ENCODE measurements around the gene IGDCC3. TPM values are rescaled to one million over a fixed set of nuclear protein-coding genes. Genes with fewer than 3 reads are reported as not detected.

IGDCC3 gene
- total and polyA plus RNA-seq, 4 experiments from 2014 or later: not detected

DNA sequence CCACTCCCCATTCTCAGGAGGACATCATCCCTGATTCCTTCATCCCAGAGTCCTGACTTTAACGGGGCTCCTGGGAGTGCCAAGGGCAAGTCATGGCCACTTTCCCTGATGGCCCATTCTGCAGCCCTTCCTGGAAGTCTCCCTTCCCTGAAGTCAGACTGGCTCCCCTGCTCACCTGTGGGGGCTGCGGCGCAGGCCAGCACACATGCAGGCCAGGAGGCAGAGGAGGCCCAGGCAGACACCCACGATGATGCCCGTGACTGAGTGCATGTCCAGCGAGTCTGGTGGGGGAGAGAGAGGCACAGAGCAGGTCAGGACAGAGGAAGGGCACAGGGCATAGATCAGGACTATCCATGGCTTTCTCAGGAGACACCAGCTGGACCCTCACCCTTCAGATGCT, 8.6 kb upstream of the IGDCC3 start:
- no peak overlapping the region for H3K4me3 Mint-ChIP-seq
- no peak for DNase-seq
- H3K9me3 Mint-ChIP-seq: peaks cover 0 to 2% (median 0%) of the 10 kb centered on the region in 8 donors
- no peak overlapping the region for H3K4me3 ChIP-seq (ENCODE audit: low read length in 2 of 2)
- CTCF ChIA-PET (ENCODE audit: partially characterized antibody): interaction anchor here (0.9 to 7.8 kb wide), 9 partner anchors 8 to 66 kb away, joined by 3 to 145 read pairs (median 8); no protein-coding TSS in a partner anchor
- no peaks in the 10 kb centered on the region for H3K9me3 ChIP-seq (ENCODE audit: control insufficient read depth in 1 of 2, low read length in 2 of 2)
- H3K36me3 Mint-ChIP-seq: no peaks in the 10 kb centered on the region
- peaks cover 4 to 10% of the 10 kb centered on the region in 2 donors for H3K27me3 Mint-ChIP-seq
- no peak overlapping the region for H3K27ac ChIP-seq (ENCODE audit: low read depth, low read length)
- no peaks in the 10 kb centered on the region for H3K36me3 ChIP-seq (ENCODE audit: insufficient read depth, low read length)
- H3K27me3 ChIP-seq (ENCODE audit: insufficient read depth, low read length): no peaks in the 10 kb centered on the region
- no peak overlapping the region for H3K27ac Mint-ChIP-seq
- intact Hi-C loops (cut with micrococcal nuclease): no loop called here
- POLR2A ChIA-PET (ENCODE audit: partially characterized antibody): interaction anchor here (1.4 kb wide), 1 partner anchor 67 kb away, joined by 3 read pairs; no protein-coding TSS in a partner anchor
- peaks cover 2 to 17% (median 5%) of the 10 kb centered on the region in 4 donors for H3K4me1 Mint-ChIP-seq
- H3K4me1 ChIP-seq (ENCODE audit: insufficient read depth, low read length): peaks cover 11% of the 10 kb centered on the region

DNA sequence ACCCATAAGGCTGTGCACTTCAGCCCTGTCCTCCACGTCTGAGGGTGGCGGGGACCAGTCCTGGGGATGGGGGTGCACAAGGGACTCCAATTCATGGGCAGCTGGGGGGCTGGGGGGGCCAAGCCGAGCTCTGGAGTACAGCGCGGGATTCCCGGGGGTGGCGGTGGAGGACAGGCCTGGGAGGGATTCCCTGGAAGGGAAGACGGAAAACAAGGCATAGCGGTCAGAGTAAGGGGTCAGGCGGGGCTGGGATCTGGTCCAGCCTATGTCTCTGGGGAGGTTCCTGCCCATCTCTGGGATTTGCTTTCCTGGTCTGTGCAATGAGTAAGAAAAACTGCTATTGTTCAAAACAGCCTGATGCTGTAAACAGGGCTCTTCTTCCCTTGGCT, 8.1 kb upstream of the IGDCC3 start:
- peak overlapping the region in 6 of 8 donors; percentile 88 to 97 (median 91) for H3K4me3 Mint-ChIP-seq
- Histone ChIP-seq H3K36me3 (ENCODE audit: insufficient read depth, low read length) (no peaks in the 10 kb centered on the region), H3K27me3 (ENCODE audit: insufficient read depth, low read length) (no peaks in the 10 kb centered on the region), H3K9me3 (ENCODE audit: control insufficient read depth in 1 of 2, low read length in 2 of 2) (no peaks in the 10 kb centered on the region), H3K4me1 (ENCODE audit: insufficient read depth, low read length) (peaks cover 11% of the 10 kb centered on the region), H3K4me3 (ENCODE audit: low read length in 2 of 2) (no peak overlapping the region), H3K27ac (ENCODE audit: low read depth, low read length) (no peak overlapping the region)
- CTCF ChIA-PET (ENCODE audit: partially characterized antibody): interaction anchor here (1.0 to 7.8 kb wide), 14 partner anchors 8 to 331 kb away, joined by 3 to 145 read pairs (median 6); no protein-coding TSS in a partner anchor
- no peak for DNase-seq
- intact Hi-C loops (cut with micrococcal nuclease): loop anchor here (1.0 kb wide), 4 partner anchors 68 to 655 kb away; no protein-coding TSS in a partner anchor
- H3K27me3 Mint-ChIP-seq: peaks cover 4 to 10% of the 10 kb centered on the region in 2 donors
- no peaks in the 10 kb centered on the region for H3K36me3 Mint-ChIP-seq
- POLR2A ChIA-PET (ENCODE audit: partially characterized antibody): interaction anchor here (1.4 to 2.0 kb wide), 3 partner anchors 65 to 81 kb away, joined by 3 to 7 read pairs (median 4); partner anchors contain the start of gene RNU5B-1
- H3K27ac Mint-ChIP-seq: peak overlapping the region in 3 of 7 donors; percentile 41 to 66 (median 53)
- H3K9me3 Mint-ChIP-seq: peaks cover 0 to 2% (median 0%) of the 10 kb centered on the region in 8 donors
- H3K4me1 Mint-ChIP-seq: peaks cover 2 to 17% (median 5%) of the 10 kb centered on the region in 4 donors

DNA sequence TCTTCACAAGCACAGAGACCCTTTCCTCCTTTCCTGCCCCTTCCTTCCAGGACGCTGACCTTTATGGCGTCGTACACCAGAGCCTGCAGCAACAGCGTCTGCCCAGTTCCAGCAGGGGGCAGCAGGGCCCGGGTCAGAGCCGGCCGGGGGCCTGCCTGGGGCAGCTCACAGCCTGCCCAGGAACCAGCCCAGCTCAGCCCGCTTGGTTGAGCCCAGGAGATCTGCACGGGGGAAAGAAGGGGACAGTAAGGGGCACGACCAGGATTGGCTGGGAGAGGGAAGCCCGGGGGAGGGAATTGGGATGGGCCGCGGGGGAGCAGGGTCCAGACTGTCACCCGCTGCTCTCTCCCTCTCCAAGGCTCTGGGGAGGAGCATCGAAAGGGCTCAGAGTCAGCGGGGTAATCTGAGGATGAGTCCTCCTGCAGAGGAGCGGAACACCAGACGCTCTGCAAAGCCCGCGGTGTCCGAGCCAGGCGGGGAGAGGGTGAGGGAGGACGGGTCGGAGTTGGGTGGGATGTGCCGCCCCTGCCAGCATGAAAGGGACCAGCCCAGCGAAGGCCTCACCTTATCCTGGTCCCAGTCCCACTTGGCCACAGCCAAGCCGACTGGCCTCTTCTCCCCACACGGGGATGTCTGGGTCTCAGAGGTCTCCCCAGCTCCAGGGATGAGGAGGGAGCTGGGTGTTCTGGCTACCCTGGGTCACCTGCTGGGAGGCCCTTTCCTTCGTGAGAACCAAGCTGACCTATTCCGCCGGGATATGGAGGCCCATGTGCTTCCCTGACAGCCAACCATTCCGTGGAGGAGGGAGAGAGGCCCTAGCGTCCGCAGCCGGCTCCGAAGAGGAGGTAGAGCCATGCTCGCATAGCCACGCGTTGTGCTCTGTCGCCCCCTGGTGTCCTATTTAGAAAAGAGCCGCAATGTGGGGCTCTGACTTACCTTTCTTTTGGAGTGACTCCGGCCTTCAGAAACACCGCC, 7.4 kb upstream of the IGDCC3 start:
- Histone ChIP-seq H3K27ac (ENCODE audit: low read depth, low read length) (peak overlapping the region; percentile 46), H3K36me3 (ENCODE audit: insufficient read depth, low read length) (no peaks in the 10 kb centered on the region), H3K4me1 (ENCODE audit: insufficient read depth, low read length) (peaks cover 11% of the 10 kb centered on the region), H3K27me3 (ENCODE audit: insufficient read depth, low read length) (no peaks in the 10 kb centered on the region), H3K4me3 (ENCODE audit: low read length in 2 of 2) (peak overlapping the region; percentile 76 to 78), H3K9me3 (ENCODE audit: control insufficient read depth in 1 of 2, low read length in 2 of 2) (no peaks in the 10 kb centered on the region)
- Mint-ChIP-seq H3K4me1 (peaks cover 2 to 17% (median 5%) of the 10 kb centered on the region in 4 donors), H3K36me3 (no peaks in the 10 kb centered on the region), H3K9me3 (peaks cover 0 to 2% (median 0%) of the 10 kb centered on the region in 8 donors), H3K4me3 (peak overlapping the region; percentile 88 to 97 (median 91)), H3K27me3 (peaks cover 5 to 10% of the 10 kb centered on the region in 2 donors), H3K27ac (peak overlapping the region in 5 of 7 donors; percentile 66 to 90 (median 78))
- DNase-seq: peak; percentile 78 to 82 (median 78)
- CTCF ChIA-PET (ENCODE audit: partially characterized antibody): interaction anchor here (0.6 to 7.8 kb wide), 16 partner anchors 9 to 330 kb away, joined by 3 to 145 read pairs (median 5); partner anchors contain the start of gene RNU5B-1
- POLR2A ChIA-PET (ENCODE audit: partially characterized antibody): interaction anchor here (1.4 to 2.0 kb wide), 3 partner anchors 64 to 80 kb away, joined by 3 to 7 read pairs (median 4); partner anchors contain the start of gene RNU5B-1
- intact Hi-C loops (cut with micrococcal nuclease): loop anchor here (1.0 kb wide), 4 partner anchors 67 to 654 kb away; no protein-coding TSS in a partner anchor

DNA sequence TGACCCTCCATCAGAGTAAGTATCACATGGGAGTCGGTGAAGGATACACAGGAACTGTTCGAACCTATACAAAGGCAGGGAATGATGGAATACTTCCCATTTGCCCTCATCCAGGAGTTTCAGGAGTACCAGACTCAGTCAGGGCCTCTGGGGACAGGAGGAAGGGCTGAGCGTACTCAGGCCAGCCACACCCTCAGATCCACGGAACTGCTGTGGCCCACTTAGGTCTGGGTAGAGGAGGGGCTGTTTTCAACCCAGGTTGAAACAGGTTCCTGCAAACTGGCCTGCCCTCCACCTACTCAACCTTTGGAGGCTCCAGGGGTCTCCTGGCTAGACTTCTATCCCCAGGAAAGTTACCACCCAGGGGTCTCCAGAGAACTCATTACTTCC, 6.7 kb upstream of the IGDCC3 start:
- H3K27ac Mint-ChIP-seq: peak overlapping the region in 4 of 7 donors; percentile 22 to 90 (median 62)
- no peaks in the 10 kb centered on the region for H3K36me3 Mint-ChIP-seq
- intact Hi-C loops (cut with micrococcal nuclease): no loop called here
- H3K4me1 Mint-ChIP-seq: peaks cover 2 to 17% (median 5%) of the 10 kb centered on the region in 4 donors
- H3K4me3 ChIP-seq (ENCODE audit: low read length in 2 of 2): peak overlapping the region; percentile 76 to 78
- peaks cover 0 to 2% (median 0%) of the 10 kb centered on the region in 8 donors for H3K9me3 Mint-ChIP-seq
- DNase-seq: no peak
- peaks cover 5% of the 10 kb centered on the region for H3K27me3 ChIP-seq (ENCODE audit: insufficient read depth, low read length)
- peak overlapping the region; percentile 88 to 97 (median 91) for H3K4me3 Mint-ChIP-seq
- ChIA-PET CTCF (ENCODE audit: partially characterized antibody) (interaction anchor here (1.1 to 7.8 kb wide), 11 partner anchors 10 to 329 kb away, joined by 4 to 145 read pairs (median 6); partner anchors contain the start of gene RNU5B-1), POLR2A (ENCODE audit: partially characterized antibody) (interaction anchor here (1.7 to 2.0 kb wide), 2 partner anchors 63 to 80 kb away, joined by 4 to 7 read pairs; partner anchors contain the start of gene RNU5B-1)
- peaks cover 11% of the 10 kb centered on the region for H3K4me1 ChIP-seq (ENCODE audit: insufficient read depth, low read length)
- H3K27ac ChIP-seq (ENCODE audit: low read depth, low read length): peak overlapping the region; percentile 46
- no peaks in the 10 kb centered on the region for H3K9me3 ChIP-seq (ENCODE audit: control insufficient read depth in 1 of 2, low read length in 2 of 2)
- peaks cover 5 to 11% of the 10 kb centered on the region in 2 donors for H3K27me3 Mint-ChIP-seq
- H3K36me3 ChIP-seq (ENCODE audit: insufficient read depth, low read length): no peaks in the 10 kb centered on the region

DNA sequence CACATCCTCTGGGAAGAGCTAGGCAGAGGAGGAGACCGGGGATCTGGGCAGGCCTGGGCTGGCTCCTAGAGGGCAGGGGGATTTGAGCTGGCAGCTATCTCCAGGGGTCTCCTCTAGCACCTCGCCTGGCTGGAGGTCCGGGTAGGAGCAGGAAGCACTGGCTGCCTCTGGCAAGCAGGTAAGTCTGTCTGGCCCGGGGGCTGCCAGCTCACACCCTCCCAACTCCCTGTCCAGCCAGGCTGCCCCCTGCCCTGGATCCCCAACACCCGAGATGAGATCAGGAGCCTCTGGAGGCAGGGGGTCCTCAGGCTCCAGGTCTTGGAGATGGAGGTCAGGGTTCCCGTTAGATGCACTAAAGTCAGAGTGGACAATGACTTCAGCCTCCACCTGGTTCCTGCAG, 6.2 kb upstream of the IGDCC3 start:
- intact Hi-C loops (cut with micrococcal nuclease): no loop called here
- peak overlapping the region in 1 of 7 donors; percentile 35 for H3K27ac Mint-ChIP-seq
- Histone ChIP-seq H3K4me1 (ENCODE audit: insufficient read depth, low read length) (peaks cover 11% of the 10 kb centered on the region), H3K27ac (ENCODE audit: low read depth, low read length) (no peak overlapping the region), H3K9me3 (ENCODE audit: control insufficient read depth in 1 of 2, low read length in 2 of 2) (no peaks in the 10 kb centered on the region), H3K4me3 (ENCODE audit: low read length in 2 of 2) (no peak overlapping the region), H3K36me3 (ENCODE audit: insufficient read depth, low read length) (no peaks in the 10 kb centered on the region), H3K27me3 (ENCODE audit: insufficient read depth, low read length) (peaks cover 6% of the 10 kb centered on the region)
- H3K36me3 Mint-ChIP-seq: no peaks in the 10 kb centered on the region
- peak overlapping the region in 6 of 8 donors; percentile 31 to 97 (median 78) for H3K4me3 Mint-ChIP-seq
- peaks cover 0 to 2% (median 0%) of the 10 kb centered on the region in 8 donors for H3K9me3 Mint-ChIP-seq
- H3K4me1 Mint-ChIP-seq: peaks cover 2 to 17% (median 5%) of the 10 kb centered on the region in 4 donors
- ChIA-PET CTCF (ENCODE audit: partially characterized antibody) (interaction anchor here (0.6 to 7.8 kb wide), 7 partner anchors 11 to 128 kb away, joined by 3 to 145 read pairs (median 5); no protein-coding TSS in a partner anchor), POLR2A (ENCODE audit: partially characterized antibody) (interaction anchor here (2.0 kb wide), 1 partner anchor 79 kb away, joined by 7 read pairs; the partner anchor contains the start of gene RNU5B-1)
- no peak for DNase-seq
- H3K27me3 Mint-ChIP-seq: peaks cover 5 to 9% of the 10 kb centered on the region in 2 donors

DNA sequence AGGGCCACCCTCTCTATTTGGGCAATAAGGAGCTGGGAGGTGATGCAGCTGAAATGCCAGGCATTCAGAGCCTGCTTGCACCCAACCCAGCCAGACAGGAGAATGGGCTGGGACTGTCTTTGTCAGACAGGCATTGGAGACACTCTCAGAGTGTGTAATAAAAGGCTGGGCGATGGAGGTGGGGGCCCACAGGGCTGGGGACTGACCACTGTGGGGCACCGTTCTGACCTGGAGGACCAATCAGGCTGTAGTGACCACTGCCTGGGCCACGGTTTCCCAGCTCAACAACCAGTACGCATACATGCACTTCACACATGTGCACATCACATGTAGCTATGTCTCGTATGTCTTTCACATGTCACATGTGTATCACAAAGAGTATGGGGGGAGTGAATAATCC, 5.7 kb upstream of the IGDCC3 start:
- Histone ChIP-seq H3K4me1 (ENCODE audit: insufficient read depth, low read length) (peaks cover 11% of the 10 kb centered on the region), H3K9me3 (ENCODE audit: control insufficient read depth in 1 of 2, low read length in 2 of 2) (no peaks in the 10 kb centered on the region), H3K36me3 (ENCODE audit: insufficient read depth, low read length) (no peaks in the 10 kb centered on the region), H3K27me3 (ENCODE audit: insufficient read depth, low read length) (peaks cover 7% of the 10 kb centered on the region), H3K27ac (ENCODE audit: low read depth, low read length) (no peak overlapping the region), H3K4me3 (ENCODE audit: low read length in 2 of 2) (no peak overlapping the region)
- Mint-ChIP-seq H3K36me3 (no peaks in the 10 kb centered on the region), H3K27me3 (peaks cover 8 to 13% of the 10 kb centered on the region in 2 donors), H3K9me3 (peaks cover 0 to 2% (median 0%) of the 10 kb centered on the region in 8 donors), H3K4me1 (peaks cover 2 to 20% (median 7%) of the 10 kb centered on the region in 4 donors), H3K27ac (no peak overlapping the region), H3K4me3 (peak overlapping the region in 5 of 8 donors; percentile 6 to 97 (median 13))
- CTCF ChIA-PET (ENCODE audit: partially characterized antibody): interaction anchor here (0.6 to 7.8 kb wide), 6 partner anchors 11 to 128 kb away, joined by 3 to 145 read pairs (median 4); no protein-coding TSS in a partner anchor
- POLR2A ChIA-PET (ENCODE audit: partially characterized antibody): no interaction called here
- DNase-seq: no peak
- intact Hi-C loops (cut with micrococcal nuclease): no loop called here

Measured in CD4-positive, alpha-beta memory T cell (primary cell).